Esophagus muscularis mucosa (tissue), 4 donors: ENCODE results near the gene CD27. TPM values are rescaled to one million over a fixed set of nuclear protein-coding genes. Genes with fewer than 3 reads are reported as not detected.
A peak's percentile ranks its signal among the peaks of the same experiment; 100 is the strongest.
"Not testable (repeated sequence)": the region's sequence is repeated elsewhere in the genome, so short reads cannot be mapped to it uniquely, and the experiment has no call there.

Source experiments
- DNase-seq: peaks from one replicate; pipeline ENCODE4 v3.0.0-alpha.2; 2017; ENCODE audit errors: extremely low spot score
- H3K27ac ChIP-seq, 4 donors: fragments of 200-600 bp; sonication (generic); replicated peaks in 1 of 4; 1 replicate in 3 of 4; 2 replicates in 1 of 4; pipeline ENCODE4 v1.5.1; 2016 to 2019; ENCODE audit warnings: mild to moderate bottlenecking in 1 of 4
- H3K27me3 ChIP-seq, 4 donors: fragments of 200-600 bp; sonication (generic); one replicate each; pipeline versions ENCODE4 v1.5.1 to v1.6.0; 2016 to 2019
- H3K36me3 ChIP-seq, 4 donors: fragments of 200-600 bp; sonication (generic); one replicate each; pipeline ENCODE4 v1.5.1; 2016 to 2019
- H3K4me1 ChIP-seq, 4 donors: fragments of 200-600 bp; sonication (generic); one replicate each; pipeline ENCODE4 v1.5.1; 2016 to 2019
- H3K4me3 ChIP-seq, 4 donors: fragments of 200-600 bp; sonication (generic); 1 replicate in 2 of 4; 2 replicates in 2 of 4; pipeline ENCODE4 v1.5.1; 2016 to 2019; ENCODE audit warnings: mild to moderate bottlenecking in 4 of 4, moderate library complexity in 1 of 4
- H3K9me3 ChIP-seq, 4 donors: fragments of 200-600 bp; sonication (generic); 1 replicate in 3 of 4; 2 replicates in 1 of 4; pipeline ENCODE4 v1.5.1; 2016 to 2019
- EP300 ChIP-seq: sonication (generic); formaldehyde crosslinking; IDR thresholded peaks from one replicate; pipeline ENCODE4 v1.6.1; 2017; ENCODE audit warnings: antibody characterized with exemption
- POLR2A ChIP-seq: fragments of 450-650 bp; IDR thresholded peaks from one replicate; pipeline ENCODE4 v1.6.1; 2017; ENCODE audit warnings: antibody characterized with exemption, moderate library complexity, mild to moderate bottlenecking, low read depth
- POLR2AphosphoS5 ChIP-seq, 2 donors: sonication (generic); formaldehyde crosslinking; IDR thresholded peaks; one replicate each; pipeline ENCODE4 v1.6.1; 2017; ENCODE audit warnings: antibody characterized with exemption in 2 of 2
- whole genome bisulfite sequencing: methylation state at CpG from one replicate; pipeline ENCODE4 v1.1.5; 2018; 5-methylcytosine and 5-hydroxymethylcytosine counted together
- intact Hi-C: fragments of 100-400 bp; cut with DNase I; formaldehyde crosslinking; loops from one replicate; pipeline ENCODE4 v1.15.1; 2023
- total RNA-seq, 4 donors: library from RNA; depleted of rRNA; stranded (reverse); fragments of >200 nt; gene quantifications; one replicate each; pipeline versions ENCODE4 v1.1.0 to v1.2.1, GENCODE V29; 2016
- TF ChIP-seq, protein P1 (sequence below), 3 experiments: fragments of 200-600 bp in 2 of 3; fragments of 450-650 bp in 1 of 3; sonication (generic) in 2 of 3; IDR thresholded peaks; one replicate each; pipeline ENCODE4 v1.5.1; 2017 to 2019; ENCODE audit warnings: antibody characterized with exemption in 3 of 3, mild to moderate bottlenecking in 2 of 3, moderate library complexity in 1 of 3

Gene CD27
- total RNA-seq, 4 donors from 2014 or later, result 0.66 TPM; not detected in 3

DNA sequence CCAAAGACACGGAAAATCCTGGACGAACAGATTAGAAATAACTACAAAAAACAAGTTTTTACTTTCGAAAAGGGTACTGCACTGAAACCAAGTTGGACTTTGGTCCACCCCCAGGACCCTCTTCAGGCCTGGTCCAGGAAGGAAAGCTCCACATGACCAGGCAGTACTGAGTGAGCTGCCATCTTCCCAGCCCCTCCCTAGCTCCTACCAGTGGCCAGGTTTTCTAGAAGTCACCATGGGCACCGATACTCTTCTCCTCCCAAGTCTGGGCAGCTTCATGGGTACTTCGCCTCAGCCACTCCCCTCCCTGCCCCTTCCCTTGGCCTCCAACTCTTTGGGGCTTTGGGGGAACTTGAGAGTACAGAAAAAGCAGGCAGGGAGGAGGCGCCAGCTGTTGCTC lies 19.1 kb downstream of the CD27 start:
- peaks cover 20 to 60% (median 49%) of the 10 kb centered on the region in 4 donors for H3K4me1 ChIP-seq
- H3K4me3 ChIP-seq, result no peak overlapping the region
- intact Hi-C loops, result loop anchor here (5.0 kb wide), 1 partner anchor 137 kb away; no protein-coding TSS in a partner anchor
- H3K36me3 ChIP-seq, result peaks cover 36 to 83% (median 73%) of the 10 kb centered on the region in 4 donors
- TF ChIP-seq POLR2AphosphoS5 (IDR thresholded peaks at IDR 0.05) (no peak), POLR2A (no peak), EP300 (no peak)
- TF ChIP-seq, protein P1, sequence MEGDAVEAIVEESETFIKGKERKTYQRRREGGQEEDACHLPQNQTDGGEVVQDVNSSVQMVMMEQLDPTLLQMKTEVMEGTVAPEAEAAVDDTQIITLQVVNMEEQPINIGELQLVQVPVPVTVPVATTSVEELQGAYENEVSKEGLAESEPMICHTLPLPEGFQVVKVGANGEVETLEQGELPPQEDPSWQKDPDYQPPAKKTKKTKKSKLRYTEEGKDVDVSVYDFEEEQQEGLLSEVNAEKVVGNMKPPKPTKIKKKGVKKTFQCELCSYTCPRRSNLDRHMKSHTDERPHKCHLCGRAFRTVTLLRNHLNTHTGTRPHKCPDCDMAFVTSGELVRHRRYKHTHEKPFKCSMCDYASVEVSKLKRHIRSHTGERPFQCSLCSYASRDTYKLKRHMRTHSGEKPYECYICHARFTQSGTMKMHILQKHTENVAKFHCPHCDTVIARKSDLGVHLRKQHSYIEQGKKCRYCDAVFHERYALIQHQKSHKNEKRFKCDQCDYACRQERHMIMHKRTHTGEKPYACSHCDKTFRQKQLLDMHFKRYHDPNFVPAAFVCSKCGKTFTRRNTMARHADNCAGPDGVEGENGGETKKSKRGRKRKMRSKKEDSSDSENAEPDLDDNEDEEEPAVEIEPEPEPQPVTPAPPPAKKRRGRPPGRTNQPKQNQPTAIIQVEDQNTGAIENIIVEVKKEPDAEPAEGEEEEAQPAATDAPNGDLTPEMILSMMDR (IDR thresholded peaks at IDR 0.05), result no peak
- H3K27ac ChIP-seq, result peak overlapping the region; percentile 28 to 57 (median 40)
- H3K9me3 ChIP-seq, result no peaks in the 10 kb centered on the region
- no peaks in the 10 kb centered on the region for H3K27me3 ChIP-seq
- 74% methylated on average over 6 of the region's 6 CpGs for WGBS
- DNase-seq, result no peak

DNA sequence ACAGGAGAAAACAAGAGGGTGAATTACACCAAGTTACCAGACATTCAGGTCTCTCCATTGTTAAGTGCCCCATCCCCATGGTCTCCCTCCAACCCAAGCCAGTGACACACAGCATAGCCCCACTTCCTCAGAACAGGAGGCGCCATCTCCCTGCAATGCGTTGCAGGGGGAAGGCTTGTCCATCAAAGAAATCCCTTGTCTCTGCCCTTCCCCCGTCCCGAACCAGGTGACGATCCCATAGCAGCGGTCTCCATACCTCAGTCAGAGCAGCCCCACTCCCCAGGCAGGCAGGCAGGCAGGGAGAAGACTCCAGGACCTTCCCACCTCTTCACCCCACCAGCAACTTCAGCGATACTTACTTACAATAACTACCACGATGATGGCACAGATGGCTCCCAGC lies 19.8 kb downstream of the CD27 start:
- no peaks in the 10 kb centered on the region for H3K9me3 ChIP-seq
- DNase-seq, result no peak
- intact Hi-C loops, result loop anchor here (5.0 kb wide), 1 partner anchor 137 kb away; no protein-coding TSS in a partner anchor
- H3K36me3 ChIP-seq, result peaks cover 31 to 76% (median 66%) of the 10 kb centered on the region in 4 donors
- TF ChIP-seq POLR2A (no peak), POLR2AphosphoS5 (IDR thresholded peaks at IDR 0.05) (no peak), EP300 (no peak)
- TF ChIP-seq, protein P1 (IDR thresholded peaks at IDR 0.05), result no peak
- H3K27me3 ChIP-seq, result no peaks in the 10 kb centered on the region
- WGBS, result 91% methylated on average over 8 of the region's 8 CpGs
- H3K4me3 ChIP-seq, result no peak overlapping the region
- peaks cover 26 to 66% (median 56%) of the 10 kb centered on the region in 4 donors for H3K4me1 ChIP-seq
- peak overlapping the region; percentile 15 to 57 (median 44) for H3K27ac ChIP-seq

DNA sequence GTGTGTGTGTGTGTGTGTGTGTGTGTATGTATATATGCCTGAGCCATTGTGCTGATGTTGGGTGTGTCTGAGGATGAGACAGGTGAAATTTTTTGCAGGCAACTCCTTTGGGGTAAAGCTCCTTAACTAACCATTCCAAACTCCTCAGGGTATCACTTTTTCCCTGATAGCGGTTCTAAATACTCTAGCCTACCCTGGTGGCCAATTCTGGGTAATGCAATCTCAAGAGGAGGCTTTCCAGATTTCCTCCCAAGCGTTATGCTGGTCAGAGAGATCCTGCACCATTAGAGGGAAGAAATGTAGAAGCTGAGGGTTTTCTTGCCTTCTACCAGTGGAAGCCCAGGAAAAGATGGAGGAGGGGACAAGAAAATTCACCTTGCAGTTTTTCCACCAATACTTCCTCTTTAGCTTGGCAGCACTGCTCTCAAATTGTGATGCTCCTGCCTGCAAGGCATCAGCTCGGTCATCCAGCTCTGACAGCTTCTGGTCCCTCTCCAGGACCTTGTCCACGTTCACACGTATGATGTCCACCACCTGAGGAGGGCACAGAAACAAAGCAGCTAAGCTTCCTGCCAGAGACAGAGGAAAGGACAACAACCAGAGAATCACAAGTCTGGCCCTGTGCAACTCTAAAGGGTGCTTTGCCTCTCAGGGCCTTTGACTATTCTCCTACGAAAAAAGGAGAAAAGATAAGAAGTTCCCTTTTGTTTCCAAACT lies 20.9 kb downstream of the CD27 start:
- peak overlapping the region; percentile 12 to 52 (median 32) for H3K27ac ChIP-seq
- DNase-seq, result no peak
- 30% methylated on average over 6 of the region's 6 CpGs for WGBS
- H3K4me1 ChIP-seq, result peaks cover 26 to 73% (median 61%) of the 10 kb centered on the region in 4 donors
- H3K4me3 ChIP-seq, result no peak overlapping the region
- H3K27me3 ChIP-seq, result no peaks in the 10 kb centered on the region
- TF ChIP-seq POLR2AphosphoS5 (IDR thresholded peaks at IDR 0.05) (peak; percentile 33 to 36), EP300 (no peak), POLR2A (no peak)
- TF ChIP-seq, protein P1 (IDR thresholded peaks at IDR 0.05), result peak; percentile 84 to 97 (median 89)
- peaks cover 27 to 65% (median 55%) of the 10 kb centered on the region in 4 donors for H3K36me3 ChIP-seq
- no peaks in the 10 kb centered on the region for H3K9me3 ChIP-seq
- intact Hi-C loops, result loop anchor here (2.0 to 5.0 kb wide), 2 partner anchors 43 to 128 kb away; no protein-coding TSS in a partner anchor

DNA sequence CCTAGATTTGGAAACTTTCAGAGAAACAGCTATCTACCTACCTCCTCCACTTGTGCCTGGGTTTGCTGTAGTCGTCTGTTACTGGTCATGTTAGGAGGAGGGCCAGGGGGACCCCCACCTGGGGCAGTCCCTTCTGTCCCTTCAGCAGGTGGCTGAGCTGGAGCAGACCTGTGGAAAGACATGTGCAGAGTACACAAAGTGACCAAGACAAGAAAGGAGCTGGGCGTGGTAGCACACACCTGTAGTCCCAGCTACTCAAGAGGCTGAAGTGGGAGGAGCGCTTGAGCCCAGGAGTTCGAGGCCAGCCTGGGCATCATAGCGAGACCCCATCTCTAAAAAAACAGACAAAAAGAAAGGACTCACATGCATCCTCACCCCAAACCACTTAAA lies 21.4 kb downstream of the CD27 start:
- H3K27me3 ChIP-seq, result no peaks in the 10 kb centered on the region
- peaks cover 22 to 71% (median 60%) of the 10 kb centered on the region in 4 donors for H3K4me1 ChIP-seq
- intact Hi-C loops, result loop anchor here (2.0 to 5.0 kb wide), 2 partner anchors 43 to 129 kb away; no protein-coding TSS in a partner anchor
- WGBS, result 88% methylated on average over 5 of the region's 5 CpGs
- DNase-seq, result no peak
- TF ChIP-seq POLR2A (no peak), EP300 (no peak)
- TF ChIP-seq, protein P1 (IDR thresholded peaks at IDR 0.05), result no peak
- peaks cover 26 to 60% (median 49%) of the 10 kb centered on the region in 4 donors for H3K36me3 ChIP-seq
- no peak overlapping the region for H3K4me3 ChIP-seq
- H3K9me3 ChIP-seq, result no peaks in the 10 kb centered on the region
- peak overlapping the region; percentile 4 to 52 (median 17) for H3K27ac ChIP-seq

DNA sequence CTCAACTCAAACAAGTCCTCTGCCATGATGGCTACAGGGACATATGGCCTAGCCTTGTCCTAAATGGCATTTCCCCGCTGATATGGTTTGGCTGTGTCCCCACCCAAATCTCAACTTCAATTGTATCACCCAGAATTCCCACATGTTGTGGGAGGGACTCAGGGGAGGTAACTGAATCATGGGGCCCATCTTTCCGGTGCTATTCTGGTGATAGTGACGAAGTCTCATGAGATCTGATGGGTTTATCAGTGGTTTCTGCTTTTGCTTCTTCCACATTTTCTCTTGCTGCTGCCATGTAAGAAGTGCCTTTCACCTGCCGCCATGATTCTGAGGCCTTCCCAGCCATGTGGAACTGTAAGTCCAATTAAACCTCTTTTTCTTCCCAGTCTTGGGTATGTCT lies 22.0 kb downstream of the CD27 start:
- Histone ChIP-seq H3K4me1 (peaks cover 21 to 71% (median 58%) of the 10 kb centered on the region in 4 donors), H3K27ac (peak overlapping the region in 2 of 4 donors; percentile 22 to 52)
- WGBS, result 92% methylated on average over 4 of the region's 4 CpGs

DNA sequence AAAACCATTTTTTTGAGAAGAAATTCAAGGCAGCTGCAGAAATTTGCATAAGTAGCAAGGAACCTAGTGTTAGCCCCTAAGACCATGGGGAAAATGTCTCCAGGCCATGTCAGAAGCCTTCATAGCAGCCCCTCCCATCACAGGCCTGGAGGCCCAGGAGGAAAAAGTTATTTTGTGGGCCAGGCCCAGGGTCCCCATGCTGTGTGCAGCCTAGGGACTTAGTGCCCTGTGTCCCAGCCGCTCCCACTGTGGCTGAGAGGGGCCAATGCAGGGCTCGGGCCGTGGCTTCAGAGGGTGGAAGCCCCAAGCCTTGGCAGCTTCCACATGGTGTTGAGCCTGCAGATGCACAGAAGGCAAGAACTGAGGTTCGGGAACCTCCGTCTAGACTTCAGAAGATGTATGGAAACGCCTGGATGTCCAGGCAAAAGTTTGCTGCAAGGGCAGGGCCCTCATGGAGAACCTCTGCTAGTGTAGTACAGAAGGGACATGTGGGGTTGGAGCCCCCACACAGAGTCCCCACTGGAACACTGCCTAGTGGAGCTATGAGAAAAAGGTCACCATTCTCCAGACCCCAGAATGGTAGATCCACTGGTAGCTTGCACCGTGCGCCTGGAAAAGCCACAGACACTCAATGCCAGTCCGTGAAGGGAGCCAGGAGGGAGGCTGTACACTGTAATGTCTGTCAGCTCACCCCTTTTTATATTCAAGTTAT lies 23.0 kb downstream of the CD27 start:
- intact Hi-C loops, result loop anchor here (2.0 to 5.0 kb wide), 2 partner anchors 45 to 130 kb away; no protein-coding TSS in a partner anchor
- WGBS, result 89% methylated on average over 7 of the region's 9 CpGs
- Histone ChIP-seq H3K36me3 (peaks cover 15 to 44% (median 35%) of the 10 kb centered on the region in 4 donors), H3K27ac (peak overlapping the region in 2 of 4 donors; percentile 2 to 87), H3K4me1 (peaks cover 19 to 62% (median 51%) of the 10 kb centered on the region in 4 donors)
- H3K27me3 ChIP-seq, H3K4me3 ChIP-seq, H3K9me3 ChIP-seq, DNase-seq: not testable (repeated sequence)

More for the DNA sequence above, 22.0 kb downstream of the CD27 start:
- H3K9me3 ChIP-seq, DNase-seq, H3K4me3 ChIP-seq, H3K27me3 ChIP-seq: not testable (repeated sequence)
- intact Hi-C loops, result loop anchor here (2.0 to 5.0 kb wide), 2 partner anchors 44 to 129 kb away; no protein-coding TSS in a partner anchor
- peaks cover 23 to 54% (median 44%) of the 10 kb centered on the region in 4 donors for H3K36me3 ChIP-seq
